K562 (cell line): ENCODE data around the gene OLFML2A. TPM values are rescaled to one million over a fixed set of nuclear protein-coding genes. Genes with fewer than 3 reads are reported as not detected.

Source experiments
- CREB1 ChIP-seq, 2 experiments: sonication (generic) in 1 of 2; formaldehyde crosslinking in 1 of 2; IDR thresholded peaks; 2 replicates each; pipeline versions ENCODE4 v1.6.1 to v1.8.0; 2012 to 2022; ENCODE audit warnings: inconsistent platforms in 1 of 2, mild to moderate bottlenecking in 1 of 2, missing genetic modification reagents in 1 of 2, moderate library complexity in 1 of 2
- ELF1 ChIP-seq: fragments of 200-800 bp; sonication (Bioruptor generic); IDR thresholded peaks from 2 replicates; pipeline ENCODE4 v1.6.1; 2016; ENCODE audit warnings: missing genetic modification characterization, missing compliant biosample characterization
- FOSL1 ChIP-seq: fragments of 200-800 bp; sonication (Bioruptor generic); conservative IDR thresholded peaks from 2 replicates; pipeline ENCODE4 v1.6.1; 2016; ENCODE audit warnings: missing genetic modification characterization, missing compliant biosample characterization
- MEF2A ChIP-seq: IDR thresholded peaks from 2 replicates; pipeline ENCODE4 v1.6.1; 2011; ENCODE audit warnings: low read depth, mild to moderate bottlenecking, low read length, moderate library complexity; ENCODE audit not compliant: control insufficient read depth
- MNT ChIP-seq, 2 experiments: fragments of 450-650 bp; conservative IDR thresholded peaks; 2 replicates each; pipeline ENCODE4 v1.6.1; 2017; ENCODE audit warnings: mild to moderate bottlenecking in 2 of 2, moderate library complexity in 2 of 2
- NFXL1 ChIP-seq: fragments of 450-650 bp; formaldehyde crosslinking; IDR thresholded peaks from 2 replicates; pipeline ENCODE4 v1.4.0; 2021; ENCODE audit warnings: mild to moderate bottlenecking
- PRPF4 ChIP-seq: fragments of 200-400 bp; formaldehyde crosslinking; IDR thresholded peaks from one replicate; pipeline ENCODE4 v1.6.1; 2017; ENCODE audit warnings: low read length, low read depth, mild to moderate bottlenecking; ENCODE audit not compliant: insufficient read depth, poor library complexity, severe bottlenecking
- PTTG1 ChIP-seq: fragments of 450-650 bp; IDR thresholded peaks from 2 replicates; pipeline ENCODE4 v1.6.1; 2016; ENCODE audit warnings: low read depth, mild to moderate bottlenecking, missing genetic modification characterization, missing compliant biosample characterization
- RERE ChIP-seq: sonication (generic); formaldehyde crosslinking; IDR thresholded peaks from 2 replicates; pipeline ENCODE4 v1.8.0; 2023; ENCODE audit warnings: missing genetic modification reagents, mild to moderate bottlenecking, borderline replicate concordance
- TOE1 ChIP-seq, 2 experiments: fragments of 450-650 bp in 1 of 2; sonication (generic) in 1 of 2; formaldehyde crosslinking in 1 of 2; IDR thresholded peaks; 2 replicates each; pipeline versions ENCODE4 v1.7.1 to v1.8.0; 2016 to 2022; ENCODE audit warnings: borderline replicate concordance in 2 of 2, mild to moderate bottlenecking in 2 of 2, antibody characterized with exemption in 1 of 2, inconsistent platforms in 1 of 2, low read depth in 1 of 2, missing genetic modification reagents in 1 of 2, moderate library complexity in 1 of 2
- YY1 ChIP-seq, 3 experiments: IDR thresholded peaks; 2 replicates each; pipeline ENCODE4 v1.6.1; 2011; ENCODE audit warnings: low read length in 2 of 3, mild to moderate bottlenecking in 2 of 3, moderate library complexity in 2 of 3, borderline replicate concordance in 1 of 3, control low read depth in 1 of 3, low read depth in 1 of 3; ENCODE audit not compliant: insufficient read depth in 3 of 3, insufficient replicate concordance in 2 of 3, control insufficient read depth in 1 of 3, insufficient read length in 1 of 3; ENCODE audit errors: extremely low read depth in 1 of 3
- ZBTB5 ChIP-seq: fragments of 450-650 bp; IDR thresholded peaks from 2 replicates; pipeline ENCODE4 v1.6.1; 2017; ENCODE audit warnings: antibody characterized with exemption
- ZNF57 ChIP-seq: fragments of 450-650 bp; formaldehyde crosslinking; IDR thresholded peaks from 2 replicates; pipeline ENCODE4 v1.4.0; 2020; ENCODE audit warnings: mild to moderate bottlenecking, moderate library complexity
- polyA plus RNA-seq, 8 experiments: library from polyadenylated mRNA; depleted of rRNA in 4 of 8; stranded (reverse) in 5 of 8; unstranded in 3 of 8; fragments of >200 nt; fragmentation: Nextera tagmentation in 2 of 8; fragmentation: Illumina TruSeq in 1 of 8; extraction: Ambion mirVana in 2 of 8; extraction: Trizol in 1 of 8; gene quantifications; 2 replicates each; pipeline versions ENCODE4 v1.2.1 to v1.2.3, GENCODE V29; 2011 to 2014; ENCODE audit warnings: inconsistent platforms in 1 of 8, missing spikeins in 1 of 8
- total RNA-seq, 7 experiments: library from RNA; depleted of rRNA in 6 of 7; stranded (reverse); fragments of >200 nt in 6 of 7; fragmentation: Illumina TruSeq in 2 of 7; extraction: Trizol in 2 of 7; gene quantifications; 2 replicates each; pipeline versions ENCODE4 v1.2.1 to v1.2.3, GENCODE V29; 2011 to 2021; ENCODE audit warnings: low replicate concordance in 1 of 7

OLFML2A gene
- total and polyA plus RNA-seq, 9 of the 15 experiments (the other 6 are each of a cell fraction or from before 2014, with no cell fraction given) = 0.16 TPM; not detected in 8

GRCh38 chr9:124771021-124771866 lies 5.7 kb upstream of the OLFML2A start, which contains the start of gene NR6A1 (continued):
- TF ChIP-seq MEF2A = no peak
- no peak for TF ChIP-seq ZNF57
- no peak for TF ChIP-seq PRPF4
- no peak for TF ChIP-seq ZBTB5
- peak; percentile 100 for TF ChIP-seq MNT (conservative IDR thresholded peaks at IDR 0.05)
- peak; percentile 20 to 74 (median 64) for TF ChIP-seq YY1 (IDR thresholded peaks at IDR 0.05; ENCODE audit: borderline replicate concordance in 1 of 3, control insufficient read depth in 1 of 3, extremely low read depth in 1 of 3, insufficient read depth in 3 of 3, insufficient read length in 1 of 3, insufficient replicate concordance in 2 of 3, low read depth in 1 of 3, low read length in 2 of 3)
- TF ChIP-seq PTTG1 (tag) = no peak
- no peak for TF ChIP-seq ELF1
- TF ChIP-seq CREB1 (IDR thresholded peaks at IDR 0.05) = peak; percentile 95
- TF ChIP-seq CREB1 (CRISPR knock-in tag; IDR thresholded peaks at IDR 0.05) = peak; percentile 96
- TF ChIP-seq NFXL1 = no peak
- peak; percentile 71 for TF ChIP-seq FOSL1 (tag)
- TF ChIP-seq RERE (CRISPR knock-in tag) = no peak
- peak; percentile 99 for TF ChIP-seq TOE1 (IDR thresholded peaks at IDR 0.05; ENCODE audit: borderline replicate concordance)
- no peak for TF ChIP-seq TOE1 (CRISPR knock-in tag; IDR thresholded peaks at IDR 0.05; ENCODE audit: borderline replicate concordance, low read depth)
